NOMO-1 treated with DMSO at 0.1 percent for 48 hours (cell line): ENCODE results near the gene TSPAN9.

Experiments used
- DNase-seq: peaks from one replicate; lab custom pipeline; 2025; ENCODE audit not compliant: unreplicated experiment; lab: John Stamatoyannopoulos, UW

Gene TSPAN9

DNA sequence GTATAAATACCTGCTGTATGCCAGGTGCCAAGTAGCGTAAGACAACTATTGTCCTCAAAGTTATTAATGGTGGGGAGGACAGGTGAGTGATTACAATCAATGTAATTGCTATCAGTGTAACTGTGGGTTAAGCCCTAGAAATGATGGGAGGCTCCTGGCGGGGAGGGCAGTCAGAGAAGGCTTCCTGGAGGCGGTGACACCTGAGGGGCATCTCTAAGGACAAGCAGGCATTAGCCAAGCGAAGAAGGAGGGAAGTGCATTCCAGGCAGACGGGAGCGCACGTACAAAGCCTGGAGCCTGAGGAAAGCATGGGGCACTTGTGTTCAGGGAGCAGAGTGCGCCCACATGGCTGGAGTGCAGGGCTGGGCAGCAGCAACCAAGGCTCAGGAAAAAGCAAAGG is 230.9 kb downstream of the TSPAN9 start:
- no peak for DNase-seq

DNA sequence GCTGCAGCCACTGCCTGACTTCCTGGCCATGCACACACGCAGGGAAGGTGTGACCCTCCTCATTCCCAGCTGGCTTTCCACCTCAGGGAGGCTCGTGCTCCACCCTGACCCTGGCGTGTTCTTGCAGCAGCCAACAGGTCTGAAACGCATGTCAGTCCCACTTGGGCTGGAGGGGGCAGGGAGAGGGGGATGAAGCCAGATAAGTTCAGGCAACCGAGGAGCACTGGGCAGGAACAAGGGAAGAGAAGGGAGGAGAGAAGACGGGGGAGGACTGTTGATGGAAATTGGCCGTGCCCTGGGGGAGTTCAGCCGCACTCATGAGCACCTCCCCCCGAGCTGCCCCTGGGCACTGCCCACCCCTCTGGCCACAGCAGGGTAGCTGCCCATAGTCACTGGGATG is 231.4 kb downstream of the TSPAN9 start:
- no peak for DNase-seq

- DNase-seq: no peak
Measured at GRCh38 chr12:3309805-3310204, 232.6 kb downstream of the TSPAN9 start.

GRCh38 chr12:3310271-3311026 is 233.3 kb downstream of the TSPAN9 start:
- no peak for DNase-seq

- DNase-seq: no peak
Measured at GRCh38 chr12:3311027-3311402, 233.8 kb downstream of the TSPAN9 start.

- DNase-seq: no peak
Measured at GRCh38 chr12:3311491-3312103, 234.4 kb downstream of the TSPAN9 start.

- DNase-seq: no peak
Measured at GRCh38 chr12:3313066-3313465, 235.9 kb downstream of the TSPAN9 start.

DNA sequence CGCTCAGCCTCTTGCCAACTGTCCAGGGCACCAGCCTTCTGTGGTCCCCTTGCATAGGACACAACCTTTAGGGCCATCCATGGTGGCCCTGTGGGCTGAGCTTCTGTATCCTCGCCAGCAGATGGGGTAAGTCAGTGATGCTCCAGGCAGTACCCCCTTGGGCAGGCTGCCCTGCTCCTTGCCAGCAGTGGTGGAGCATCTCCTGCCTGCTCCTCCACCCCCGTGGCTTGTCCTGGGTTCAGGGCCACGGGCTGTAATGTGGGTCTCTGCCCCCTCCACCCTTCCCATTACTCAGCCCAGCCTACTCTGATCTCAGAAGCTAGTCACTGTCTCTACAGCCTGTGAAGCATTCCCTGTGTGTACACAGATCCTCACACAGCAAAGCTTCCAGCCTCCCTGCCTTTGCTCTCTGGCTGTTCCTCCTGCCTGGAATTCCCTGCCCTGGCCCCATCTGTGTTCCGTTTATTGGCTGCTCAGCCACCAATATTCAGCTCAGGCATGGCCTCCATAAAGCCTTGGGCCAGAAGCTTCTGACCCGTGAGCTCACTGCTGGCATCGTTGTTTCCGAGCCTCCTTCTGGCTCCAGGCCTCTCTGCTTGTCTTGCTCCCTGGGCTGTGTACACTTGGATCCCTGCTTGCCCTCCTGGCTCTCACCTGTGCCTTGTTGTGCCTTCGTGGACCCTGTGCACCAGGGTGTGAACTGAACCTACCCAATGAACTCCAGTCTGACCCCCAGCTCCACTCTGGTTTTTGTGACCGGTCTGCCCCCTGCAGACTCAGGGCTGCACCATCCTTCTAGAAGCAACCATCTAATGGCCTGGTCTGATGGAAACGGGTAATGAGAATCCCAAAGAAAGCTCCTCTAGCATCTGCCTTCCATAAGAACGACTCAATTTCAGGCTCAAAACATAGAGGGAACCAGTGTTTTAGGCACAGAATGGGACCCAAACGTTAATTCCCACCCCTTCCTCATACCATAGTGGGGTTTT is 236.8 kb downstream of the TSPAN9 start:
- no peak for DNase-seq

DNA sequence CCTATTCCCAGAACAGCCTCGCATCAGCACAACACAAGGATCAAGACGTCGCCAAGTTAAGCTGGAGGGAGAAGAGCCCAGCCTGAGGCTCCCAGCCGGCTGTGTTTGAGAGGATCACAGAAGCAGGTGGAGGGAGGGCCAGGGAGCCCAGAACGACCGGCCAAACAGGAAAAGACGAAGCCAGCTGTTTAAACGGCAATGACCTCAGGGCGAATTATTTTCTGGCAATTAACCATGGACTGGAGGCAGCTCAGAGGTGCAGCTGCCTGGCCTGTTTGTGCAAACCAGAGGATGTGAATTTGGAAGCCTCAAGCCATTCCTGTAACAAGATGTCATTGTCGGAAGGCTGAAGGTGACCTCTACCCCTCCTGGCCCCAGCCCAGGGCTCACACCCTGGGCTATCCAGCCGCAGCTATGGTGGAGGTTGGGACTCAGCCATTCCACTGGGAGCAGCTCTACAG is 238.1 kb downstream of the TSPAN9 start:
- DNase-seq: no peak

- no peak for DNase-seq
Measured at GRCh38 chr12:3316776-3317480, 239.7 kb downstream of the TSPAN9 start.

DNA sequence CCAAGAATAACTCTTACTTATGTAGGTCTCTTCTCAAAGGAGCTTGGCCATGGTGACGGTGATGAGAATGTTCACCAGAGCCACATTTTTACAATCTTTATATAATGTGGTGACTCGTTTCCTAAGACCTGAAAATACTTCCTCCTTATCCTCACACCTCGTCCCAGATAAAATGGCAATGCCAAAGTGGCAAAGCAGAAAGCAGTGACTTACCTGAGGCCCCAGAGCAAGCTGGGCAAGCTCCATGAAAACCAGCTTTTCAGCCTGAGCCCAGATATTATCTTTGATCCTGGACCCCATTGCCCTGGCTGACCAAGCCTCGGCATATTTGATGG is 240.3 kb downstream of the TSPAN9 start:
- no peak for DNase-seq

DNA sequence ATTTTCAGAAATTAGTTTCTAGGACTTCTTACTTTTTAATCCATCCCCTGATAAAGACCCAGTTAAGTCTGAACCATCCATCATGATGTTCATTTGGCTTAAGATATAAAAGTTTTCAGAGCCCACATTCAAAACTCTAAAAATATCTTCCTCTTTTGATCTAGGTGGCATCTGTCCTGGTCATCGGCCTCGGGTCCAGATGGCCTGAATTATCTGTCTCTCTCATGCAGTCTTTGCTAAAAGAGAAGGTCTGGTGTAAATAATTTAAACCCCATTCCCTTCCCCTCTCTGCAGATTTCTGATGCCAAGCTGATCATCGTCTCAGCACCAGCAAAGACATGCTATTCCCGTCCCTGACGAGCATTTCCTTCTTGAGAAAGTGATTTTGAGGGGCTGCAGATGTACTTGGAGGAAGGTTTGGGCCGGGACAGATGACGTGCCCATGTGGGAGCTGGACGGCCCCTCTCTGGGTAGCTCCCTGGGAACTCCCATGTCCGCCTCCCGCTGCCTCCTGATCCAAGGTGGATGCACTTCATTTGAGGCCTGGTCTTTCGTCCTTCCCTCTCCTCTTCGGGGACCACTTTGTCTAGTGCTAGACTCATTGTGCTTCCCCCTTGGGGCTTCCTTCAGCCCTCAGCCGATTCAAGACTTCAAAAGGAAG is 240.8 kb downstream of the TSPAN9 start:
- DNase-seq: no peak

- no peak for DNase-seq
Measured at GRCh38 chr12:3319723-3320492, 242.7 kb downstream of the TSPAN9 start.

GRCh38 chr12:3320881-3321509 is 243.8 kb downstream of the TSPAN9 start:
- no peak for DNase-seq

DNA sequence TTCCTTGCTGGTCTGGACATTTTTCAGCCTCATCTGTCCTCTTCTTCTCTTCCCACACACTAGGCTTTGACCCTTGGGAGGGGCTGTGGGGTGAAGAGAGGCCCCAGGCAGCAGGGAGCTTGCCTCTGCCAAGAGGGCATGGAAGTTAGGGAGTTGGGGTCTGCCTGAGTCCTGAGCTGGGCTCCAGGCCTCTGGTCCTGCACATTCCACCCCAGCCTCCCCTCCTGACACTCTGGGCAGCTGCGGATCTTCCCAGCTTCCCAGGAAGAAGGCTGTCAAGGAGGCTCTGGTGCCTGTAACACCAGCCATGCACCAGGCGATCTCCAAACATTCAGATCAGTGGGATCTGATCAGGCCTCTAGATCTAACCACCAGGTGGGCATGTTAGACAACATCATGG is 244.7 kb downstream of the TSPAN9 start:
- no peak for DNase-seq

- no peak for DNase-seq
Measured at GRCh38 chr12:3323002-3323685, 246.0 kb downstream of the TSPAN9 start.

DNA sequence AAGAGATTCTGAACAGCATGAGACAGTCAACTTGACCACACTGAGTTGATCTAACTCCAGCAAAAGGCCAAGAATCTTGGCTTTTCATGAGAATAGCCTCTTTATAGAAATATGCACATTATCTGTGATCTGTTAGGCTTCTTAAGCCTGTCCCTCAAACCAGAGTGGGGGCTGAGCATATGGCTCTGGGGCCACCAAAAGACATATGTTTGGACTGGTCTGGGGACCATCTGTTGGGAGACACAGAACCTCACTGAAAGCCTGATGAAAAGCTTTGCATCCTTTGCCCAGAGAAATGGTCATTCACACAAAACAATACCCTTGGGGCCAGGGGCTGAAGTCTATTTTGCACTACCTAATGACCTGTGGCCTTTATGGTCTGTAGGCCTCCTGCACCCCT is 248.6 kb downstream of the TSPAN9 start:
- no peak for DNase-seq

DNA sequence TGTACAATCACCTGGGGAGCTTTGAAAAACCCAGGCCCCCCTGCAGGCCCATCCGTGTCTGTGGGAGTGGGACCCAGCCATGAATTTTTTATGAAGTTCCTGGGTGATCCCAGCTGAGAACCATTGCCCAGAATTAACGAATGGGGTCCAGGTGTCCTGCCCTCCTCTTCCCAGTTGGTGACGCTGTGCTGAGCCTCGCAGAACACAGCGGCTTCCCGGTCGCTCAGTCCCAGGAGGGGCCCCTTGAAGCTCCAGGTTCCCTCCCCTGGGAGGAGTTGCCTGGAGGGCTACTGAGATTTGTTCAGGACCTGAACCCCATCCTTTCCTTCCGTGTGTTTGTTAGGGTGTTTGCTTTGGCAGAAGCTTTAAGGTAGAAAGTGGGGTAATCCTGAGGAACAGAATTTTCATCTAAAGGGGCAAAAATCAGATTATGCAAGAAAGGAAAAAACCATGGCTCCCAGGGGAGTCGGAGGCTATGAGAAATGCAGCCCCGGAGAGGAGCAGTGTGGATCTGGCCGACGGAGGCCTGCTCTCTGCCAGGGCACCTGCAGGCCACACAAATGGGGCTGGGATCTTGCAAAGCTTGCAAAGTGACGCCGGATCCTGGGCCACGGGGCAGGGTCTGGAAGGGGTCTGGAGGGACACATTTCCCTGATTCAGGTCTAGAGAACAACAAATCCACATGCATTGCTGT is 249.1 kb downstream of the TSPAN9 start:
- DNase-seq: no peak
